NCI-H2227 treated with DMSO at 0.1 percent for 48 hours (cell line): ENCODE results near the gene TOX3.

Experiments used
- DNase-seq: peaks from one replicate; lab custom pipeline; 2025; lab: John Stamatoyannopoulos, UW

Gene TOX3

GRCh38 chr16:52398021-52398420 is 148.9 kb downstream of the TOX3 start:
- DNase-seq: no peak

- no peak for DNase-seq
Observed at GRCh38 chr16:52393448-52393847, 153.5 kb downstream of the TOX3 start.

GRCh38 chr16:52389045-52389444 is 157.9 kb downstream of the TOX3 start:
- no peak for DNase-seq
